Tibial nerve (tissue), 4 donors: ENCODE data around the gene EFTUD2.

Experiments used
- EP300 ChIP-seq, 2 donors: sonication (generic); formaldehyde crosslinking; IDR thresholded peaks; one replicate each; pipeline ENCODE4 v1.6.1; 2017; ENCODE audit warnings: antibody characterized with exemption in 2 of 2, mild to moderate bottlenecking in 1 of 2
- POLR2A ChIP-seq, 2 donors: fragments of 450-650 bp; IDR thresholded peaks; one replicate each; pipeline ENCODE4 v1.6.1; 2017; ENCODE audit warnings: antibody characterized with exemption in 2 of 2, mild to moderate bottlenecking in 2 of 2, moderate library complexity in 2 of 2
- TF ChIP-seq, protein P1 (sequence below), 5 experiments: fragments of 200-600 bp in 3 of 5; fragments of 450-650 bp in 2 of 5; sonication (generic) in 3 of 5; IDR thresholded peaks; one replicate each; pipeline ENCODE4 v1.5.1; 2016 to 2019; ENCODE audit warnings: antibody characterized with exemption in 5 of 5, mild to moderate bottlenecking in 3 of 5, moderate library complexity in 2 of 5

DNA sequence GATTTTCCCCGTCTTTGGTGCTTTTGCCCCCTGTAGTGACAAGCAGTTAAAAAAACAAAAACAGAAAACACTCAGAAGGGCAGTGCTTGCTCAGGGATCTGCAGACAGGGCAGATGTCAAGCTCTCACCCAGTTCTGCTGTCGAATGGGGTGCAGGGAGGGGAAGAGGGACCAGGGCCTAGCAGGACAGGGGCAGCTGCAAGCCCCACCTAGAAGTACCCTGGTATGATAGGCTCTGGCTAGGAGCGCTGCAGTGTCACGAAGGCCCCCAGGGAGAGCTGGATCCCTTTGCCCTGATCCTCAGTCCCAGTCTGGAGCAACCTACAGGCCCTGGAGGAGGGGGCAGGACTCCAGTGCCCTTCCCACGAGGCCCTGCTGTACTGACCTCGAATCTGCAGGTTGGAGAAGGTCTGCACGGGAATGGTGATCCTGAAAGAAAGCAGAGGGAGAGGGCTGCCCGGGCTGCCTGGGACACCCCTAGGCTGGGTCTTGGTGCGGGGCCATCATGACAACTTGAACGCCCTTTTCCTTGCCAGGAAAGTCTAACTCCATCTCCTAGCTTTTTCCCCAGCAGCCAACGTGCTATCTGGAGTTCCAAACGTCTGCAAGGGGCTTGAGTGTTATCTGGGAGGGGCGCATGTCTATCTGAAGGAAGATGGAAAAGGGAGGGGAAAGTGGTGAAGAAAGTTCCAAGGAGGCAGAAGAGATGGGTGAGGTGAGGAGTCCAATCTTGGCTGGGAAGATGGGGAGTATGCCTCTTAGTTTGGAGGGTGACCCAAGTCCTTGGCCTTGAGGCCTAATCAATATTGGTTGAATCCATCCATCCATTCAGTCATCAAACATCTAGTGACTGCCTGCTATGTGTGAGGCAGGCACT lies 11.2 kb upstream of the EFTUD2 start:
- TF ChIP-seq POLR2A (IDR thresholded peaks at IDR 0.05) (no peak), EP300 (IDR thresholded peaks at IDR 0.05) (no peak)
- TF ChIP-seq, protein P1, sequence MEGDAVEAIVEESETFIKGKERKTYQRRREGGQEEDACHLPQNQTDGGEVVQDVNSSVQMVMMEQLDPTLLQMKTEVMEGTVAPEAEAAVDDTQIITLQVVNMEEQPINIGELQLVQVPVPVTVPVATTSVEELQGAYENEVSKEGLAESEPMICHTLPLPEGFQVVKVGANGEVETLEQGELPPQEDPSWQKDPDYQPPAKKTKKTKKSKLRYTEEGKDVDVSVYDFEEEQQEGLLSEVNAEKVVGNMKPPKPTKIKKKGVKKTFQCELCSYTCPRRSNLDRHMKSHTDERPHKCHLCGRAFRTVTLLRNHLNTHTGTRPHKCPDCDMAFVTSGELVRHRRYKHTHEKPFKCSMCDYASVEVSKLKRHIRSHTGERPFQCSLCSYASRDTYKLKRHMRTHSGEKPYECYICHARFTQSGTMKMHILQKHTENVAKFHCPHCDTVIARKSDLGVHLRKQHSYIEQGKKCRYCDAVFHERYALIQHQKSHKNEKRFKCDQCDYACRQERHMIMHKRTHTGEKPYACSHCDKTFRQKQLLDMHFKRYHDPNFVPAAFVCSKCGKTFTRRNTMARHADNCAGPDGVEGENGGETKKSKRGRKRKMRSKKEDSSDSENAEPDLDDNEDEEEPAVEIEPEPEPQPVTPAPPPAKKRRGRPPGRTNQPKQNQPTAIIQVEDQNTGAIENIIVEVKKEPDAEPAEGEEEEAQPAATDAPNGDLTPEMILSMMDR (IDR thresholded peaks at IDR 0.05): no peak
